GM23338 (cell line): Measurements from ENCODE around the gene CDHR2. TPM values are rescaled to one million over a fixed set of nuclear protein-coding genes. Genes with fewer than 3 reads are reported as not detected.
A peak's percentile ranks its signal among the peaks of the same experiment; 100 is the strongest.

ENCODE experiments used
- ATAC-seq: fragments of 200-7000 bp; cut with Tn5 transposase; 3 replicates; pipeline ENCODE4 v1.9.1; 2020
- DNase-seq: peaks from one replicate; pipeline ENCODE4 v3.0.0-alpha.2; 2015; ENCODE audit warnings: low spot score
- H2AFZ ChIP-seq: fragments of 200-600 bp; sonication (generic); 2 replicates; pipeline ENCODE4 v1.8.0; 2016; ENCODE audit warnings: antibody characterized with exemption, mild to moderate bottlenecking, moderate library complexity
- H3F3A ChIP-seq: fragments of 200-600 bp; sonication (generic); replicated peaks from 2 replicates; pipeline ENCODE4 v1.8.0; 2017; ENCODE audit warnings: antibody characterized with exemption, mixed run types, low read depth
- H3K27ac ChIP-seq: fragments of 200-600 bp; sonication (generic); 2 replicates; pipeline ENCODE4 v1.6.1; 2016; ENCODE audit warnings: low read depth
- H3K27me3 ChIP-seq: fragments of 200-600 bp; sonication (generic); 2 replicates; pipeline ENCODE4 v1.8.0; 2016; ENCODE audit warnings: mild to moderate bottlenecking, mixed run types, moderate library complexity; ENCODE audit not compliant: insufficient read depth
- H3K36me3 ChIP-seq: fragments of 200-600 bp; sonication (generic); 2 replicates; pipeline ENCODE4 v1.8.0; 2016; ENCODE audit warnings: mild to moderate bottlenecking; ENCODE audit not compliant: insufficient read depth
- H3K4me1 ChIP-seq: fragments of 200-600 bp; sonication (generic); 2 replicates; pipeline ENCODE4 v1.8.0; 2016; ENCODE audit warnings: mild to moderate bottlenecking, moderate library complexity; ENCODE audit not compliant: insufficient read depth
- H3K4me2 ChIP-seq: fragments of 200-600 bp; sonication (generic); 2 replicates; pipeline ENCODE4 v1.7.1; 2017; ENCODE audit warnings: mixed run types
- H3K4me3 ChIP-seq: fragments of 200-600 bp; sonication (generic); 2 replicates; pipeline ENCODE4 v1.6.1; 2016; ENCODE audit warnings: mixed run types
- H3K79me2 ChIP-seq: fragments of 200-600 bp; sonication (generic); replicated peaks from 2 replicates; pipeline ENCODE4 v1.8.0; 2017; ENCODE audit warnings: mild to moderate bottlenecking; ENCODE audit not compliant: insufficient read depth
- H3K9me2 ChIP-seq: fragments of 200-600 bp; sonication (generic); 2 replicates; pipeline ENCODE4 v1.8.0; 2017; ENCODE audit not compliant: insufficient read depth
- H4K20me1 ChIP-seq: fragments of 200-600 bp; sonication (generic); replicated peaks from 2 replicates; pipeline ENCODE4 v1.8.0; 2017; ENCODE audit warnings: mild to moderate bottlenecking; ENCODE audit not compliant: insufficient read depth
- H3K27ac Mint-ChIP-seq: 2 replicates; pipeline ENCODE4 v1.8.0; 2020; ENCODE audit warnings: inconsistent platforms, mild to moderate bottlenecking, moderate library complexity, mixed read lengths
- H3K27me3 Mint-ChIP-seq: 3 replicates; pipeline ENCODE4 v1.8.0; 2022; ENCODE audit warnings: low read depth, mild to moderate bottlenecking, moderate library complexity, mixed read lengths, inconsistent platforms; ENCODE audit not compliant: insufficient read depth, poor library complexity
- H3K36me3 Mint-ChIP-seq: 3 replicates; pipeline ENCODE4 v1.8.0; 2021; ENCODE audit warnings: low read depth, mild to moderate bottlenecking, inconsistent platforms, moderate library complexity, mixed read lengths
- H3K4me1 Mint-ChIP-seq: 3 replicates; pipeline ENCODE4 v1.8.0; 2020; ENCODE audit warnings: mild to moderate bottlenecking, inconsistent platforms, mixed read lengths
- H3K4me3 Mint-ChIP-seq: 3 replicates; pipeline ENCODE4 v1.8.0; 2021; ENCODE audit warnings: moderate library complexity, mild to moderate bottlenecking, inconsistent platforms, mixed read lengths
- H3K9me3 Mint-ChIP-seq: 3 replicates; pipeline ENCODE4 v1.8.0; 2020; ENCODE audit warnings: moderate library complexity, mild to moderate bottlenecking, inconsistent platforms, mixed read lengths
- EZH2 ChIP-seq: fragments of 200-600 bp; sonication (generic); IDR thresholded peaks from one replicate; pipeline ENCODE4 v1.8.0; 2017; ENCODE audit warnings: antibody characterized with exemption, mild to moderate bottlenecking, low read depth; ENCODE audit not compliant: unreplicated experiment
- EZH2phosphoT487 ChIP-seq: fragments of 200-600 bp; sonication (generic); IDR thresholded peaks from one replicate; pipeline ENCODE4 v1.8.1; 2018; ENCODE audit warnings: antibody characterized with exemption; ENCODE audit not compliant: unreplicated experiment
- JUNB ChIP-seq: IDR thresholded peaks from one replicate; pipeline ENCODE4 v1.6.1; 2016; ENCODE audit warnings: antibody characterized with exemption; ENCODE audit not compliant: unreplicated experiment
- NANOG ChIP-seq: IDR thresholded peaks from 2 replicates; pipeline ENCODE4 v1.6.1; 2016; ENCODE audit warnings: antibody characterized with exemption, borderline replicate concordance
- POLR2AphosphoS5 ChIP-seq: IDR thresholded peaks from 2 replicates; pipeline ENCODE4 v1.6.1; 2016; ENCODE audit warnings: antibody characterized with exemption, low read depth
- STAT1 ChIP-seq: IDR thresholded peaks from one replicate; pipeline ENCODE4 v1.6.1; 2016; ENCODE audit warnings: antibody characterized with exemption; ENCODE audit not compliant: unreplicated experiment
- ZNF331 ChIP-seq: fragments of 250-450 bp; sonication (Bioruptor Pico); IDR thresholded peaks from 2 replicates; pipeline ENCODE4 v1.5.0; 2020; ENCODE audit warnings: low read depth, mild to moderate bottlenecking, moderate library complexity
- polyA plus RNA-seq: library from polyadenylated mRNA; unstranded; fragments of >200 nt; fragmentation: Nextera tagmentation; extraction: Ambion mirVana; gene quantifications from 2 replicates; pipeline ENCODE4 v1.2.1, GENCODE V29; 2016
- total RNA-seq: library from RNA; depleted of rRNA; stranded (reverse); fragments of >200 nt; shearing (Covaris generic); gene quantifications from 2 replicates; pipeline ENCODE4 v1.2.3, GENCODE V29; 2014
- TF ChIP-seq, protein P1 (sequence below), 2 experiments: fragments of 200-600 bp in 1 of 2; sonication (generic) in 1 of 2; conservative IDR thresholded peaks; 2 replicates each; pipeline versions ENCODE4 v1.5.1 to v1.6.1; 2016 to 2017; ENCODE audit warnings: antibody characterized with exemption in 2 of 2, low read depth in 2 of 2, mild to moderate bottlenecking in 2 of 2, moderate library complexity in 1 of 2
- TF ChIP-seq, protein P2 (sequence below): IDR thresholded peaks from one replicate; pipeline ENCODE4 v1.6.1; 2018; ENCODE audit warnings: antibody characterized with exemption; ENCODE audit not compliant: unreplicated experiment
- TF ChIP-seq, protein P3 (sequence below): fragments of 250-450 bp; sonication (Bioruptor Pico); IDR thresholded peaks from 2 replicates; pipeline ENCODE4 v1.5.0; 2020; ENCODE audit warnings: mild to moderate bottlenecking, moderate library complexity

The CDHR2 gene
- total and polyA plus RNA-seq, 2 experiments from 2014 or later = not detected

DNA sequence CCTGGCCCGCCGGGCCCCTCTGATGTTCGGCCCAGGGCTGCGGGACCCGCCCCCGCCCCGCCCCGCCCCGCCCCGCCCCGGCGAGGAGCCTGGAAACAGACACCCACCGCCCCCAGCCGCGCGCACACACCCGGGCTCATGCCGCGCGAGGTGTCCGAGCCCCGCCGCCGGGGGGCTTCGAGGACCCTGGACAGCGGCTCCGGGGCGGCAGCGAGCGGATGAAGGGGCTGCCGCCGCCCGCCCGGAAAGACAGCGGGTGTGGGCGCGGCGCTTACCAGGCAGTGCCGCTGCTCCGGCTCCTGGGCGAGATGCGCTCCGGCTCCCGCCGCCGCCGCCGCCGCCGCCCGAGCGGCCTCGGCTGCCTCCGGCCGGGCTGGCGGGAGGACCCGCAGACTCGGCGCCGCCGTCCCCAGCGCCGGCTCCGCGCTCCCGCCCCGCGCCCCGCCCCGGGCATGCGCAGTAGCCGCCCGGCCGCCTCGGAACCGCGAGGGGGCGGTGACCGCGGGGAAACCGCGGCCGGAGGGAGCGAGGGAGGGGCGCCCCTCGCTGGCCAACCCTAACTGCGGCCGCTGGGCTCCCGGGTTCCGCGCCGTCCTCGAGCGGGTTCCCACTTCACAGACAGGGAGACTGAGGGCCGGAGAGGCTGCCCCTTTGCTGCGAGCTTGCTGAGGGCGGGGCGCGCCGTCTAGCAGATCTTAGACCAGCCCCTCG, 60.7 kb downstream of the CDHR2 start, which contains the start of gene GPRIN1:
Gene GPRIN1 (minus strand): TSS at position 433 of the 711 bp plus-strand sequence. CDS start 10,322 bp downstream, outside the sequence.
- Histone ChIP-seq H3K79me2 (no peaks in the 10 kb centered on the region), H3K4me3 (peak within 1 kb of the TSS; percentile 68), H3F3A (0 out of 2 replicates have a peak, but pooled peaks cover 11% of the 10 kb centered on the region), H3K36me3 (no peaks in the 10 kb centered on the region), H2AFZ (peak within 1 kb of the TSS; percentile 89; the same call in 1 of the 2 replicates), H3K9me2 (no peaks in the 10 kb centered on the region), H3K4me2 (peak within 1 kb of the TSS; percentile 85), H3K27me3 (peaks cover 5% of the 10 kb centered on the region), H3K27ac (no peak within 1 kb of the TSS), H3K4me1 (peaks cover 12% of the 10 kb centered on the region), H4K20me1 (peaks cover 11% of the 10 kb centered on the region; the same call in 1 of the 2 replicates)
- peak within 1 kb of the TSS; percentile 92 for H3K4me3 Mint-ChIP-seq
- H3K36me3 Mint-ChIP-seq = no peaks in the 10 kb centered on the region
- DNase-seq (peak; percentile 79), ATAC-seq (peak; percentile 73)
- 0 out of 2 replicates have a peak within 1 kb of the TSS, but pooled peaks have one; percentile 73 for H3K27ac Mint-ChIP-seq
- TF ChIP-seq, protein P1, sequence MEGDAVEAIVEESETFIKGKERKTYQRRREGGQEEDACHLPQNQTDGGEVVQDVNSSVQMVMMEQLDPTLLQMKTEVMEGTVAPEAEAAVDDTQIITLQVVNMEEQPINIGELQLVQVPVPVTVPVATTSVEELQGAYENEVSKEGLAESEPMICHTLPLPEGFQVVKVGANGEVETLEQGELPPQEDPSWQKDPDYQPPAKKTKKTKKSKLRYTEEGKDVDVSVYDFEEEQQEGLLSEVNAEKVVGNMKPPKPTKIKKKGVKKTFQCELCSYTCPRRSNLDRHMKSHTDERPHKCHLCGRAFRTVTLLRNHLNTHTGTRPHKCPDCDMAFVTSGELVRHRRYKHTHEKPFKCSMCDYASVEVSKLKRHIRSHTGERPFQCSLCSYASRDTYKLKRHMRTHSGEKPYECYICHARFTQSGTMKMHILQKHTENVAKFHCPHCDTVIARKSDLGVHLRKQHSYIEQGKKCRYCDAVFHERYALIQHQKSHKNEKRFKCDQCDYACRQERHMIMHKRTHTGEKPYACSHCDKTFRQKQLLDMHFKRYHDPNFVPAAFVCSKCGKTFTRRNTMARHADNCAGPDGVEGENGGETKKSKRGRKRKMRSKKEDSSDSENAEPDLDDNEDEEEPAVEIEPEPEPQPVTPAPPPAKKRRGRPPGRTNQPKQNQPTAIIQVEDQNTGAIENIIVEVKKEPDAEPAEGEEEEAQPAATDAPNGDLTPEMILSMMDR (conservative IDR thresholded peaks at IDR 0.05; ENCODE audit: low read depth in 2 of 2) = peak; percentile 31 to 60
- TF ChIP-seq NANOG = no peak
- TF ChIP-seq, protein P2, sequence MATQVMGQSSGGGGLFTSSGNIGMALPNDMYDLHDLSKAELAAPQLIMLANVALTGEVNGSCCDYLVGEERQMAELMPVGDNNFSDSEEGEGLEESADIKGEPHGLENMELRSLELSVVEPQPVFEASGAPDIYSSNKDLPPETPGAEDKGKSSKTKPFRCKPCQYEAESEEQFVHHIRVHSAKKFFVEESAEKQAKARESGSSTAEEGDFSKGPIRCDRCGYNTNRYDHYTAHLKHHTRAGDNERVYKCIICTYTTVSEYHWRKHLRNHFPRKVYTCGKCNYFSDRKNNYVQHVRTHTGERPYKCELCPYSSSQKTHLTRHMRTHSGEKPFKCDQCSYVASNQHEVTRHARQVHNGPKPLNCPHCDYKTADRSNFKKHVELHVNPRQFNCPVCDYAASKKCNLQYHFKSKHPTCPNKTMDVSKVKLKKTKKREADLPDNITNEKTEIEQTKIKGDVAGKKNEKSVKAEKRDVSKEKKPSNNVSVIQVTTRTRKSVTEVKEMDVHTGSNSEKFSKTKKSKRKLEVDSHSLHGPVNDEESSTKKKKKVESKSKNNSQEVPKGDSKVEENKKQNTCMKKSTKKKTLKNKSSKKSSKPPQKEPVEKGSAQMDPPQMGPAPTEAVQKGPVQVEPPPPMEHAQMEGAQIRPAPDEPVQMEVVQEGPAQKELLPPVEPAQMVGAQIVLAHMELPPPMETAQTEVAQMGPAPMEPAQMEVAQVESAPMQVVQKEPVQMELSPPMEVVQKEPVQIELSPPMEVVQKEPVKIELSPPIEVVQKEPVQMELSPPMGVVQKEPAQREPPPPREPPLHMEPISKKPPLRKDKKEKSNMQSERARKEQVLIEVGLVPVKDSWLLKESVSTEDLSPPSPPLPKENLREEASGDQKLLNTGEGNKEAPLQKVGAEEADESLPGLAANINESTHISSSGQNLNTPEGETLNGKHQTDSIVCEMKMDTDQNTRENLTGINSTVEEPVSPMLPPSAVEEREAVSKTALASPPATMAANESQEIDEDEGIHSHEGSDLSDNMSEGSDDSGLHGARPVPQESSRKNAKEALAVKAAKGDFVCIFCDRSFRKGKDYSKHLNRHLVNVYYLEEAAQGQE = peak; percentile 76
- no peak for TF ChIP-seq STAT1
- TF ChIP-seq ZNF331 = no peak
- no peak for TF ChIP-seq EZH2
- peak; percentile 16; the same call in 1 of the 2 replicates for TF ChIP-seq POLR2AphosphoS5
- no peak for TF ChIP-seq EZH2phosphoT487
- TF ChIP-seq JUNB = no peak
- no peaks in the 10 kb centered on the region for H3K9me3 Mint-ChIP-seq
- H3K4me1 Mint-ChIP-seq = peaks cover 25% of the 10 kb centered on the region
- peaks cover 16% of the 10 kb centered on the region for H3K27me3 Mint-ChIP-seq

DNA sequence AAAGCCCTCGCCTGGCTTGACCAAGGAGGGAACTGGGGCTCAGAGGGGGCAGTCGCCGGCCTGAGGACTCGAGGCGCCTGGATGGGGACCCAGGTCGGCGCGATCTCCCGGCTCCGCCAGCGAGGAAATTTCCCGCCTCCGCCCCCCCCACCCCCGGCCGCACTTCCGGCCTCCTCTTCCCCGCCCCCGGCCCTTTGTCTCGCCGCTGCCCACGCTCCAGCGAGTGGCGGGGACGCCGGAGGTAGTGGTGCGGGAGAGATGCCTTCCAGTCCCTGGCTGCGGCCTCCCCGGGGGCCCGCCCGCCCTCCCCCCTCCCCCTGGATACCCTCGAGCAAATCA, 61.3 kb downstream of the CDHR2 start:
- peaks cover 12% of the 10 kb centered on the region for H3K4me1 ChIP-seq
- Mint-ChIP-seq H3K36me3 (no peaks in the 10 kb centered on the region), H3K27me3 (peaks cover 16% of the 10 kb centered on the region), H3K9me3 (no peaks in the 10 kb centered on the region), H3K27ac (no peak overlapping the region), H3K4me3 (peak overlapping the region; percentile 66), H3K4me1 (peaks cover 25% of the 10 kb centered on the region)
- H3K4me2 ChIP-seq = peak overlapping the region; percentile 77; the same call in 1 of the 2 replicates
- H3K4me3 ChIP-seq = peak overlapping the region; percentile 68
- no peak overlapping the region for H2AFZ ChIP-seq
- no peaks in the 10 kb centered on the region for H3K79me2 ChIP-seq
- no peak overlapping the region for H3K27ac ChIP-seq
- no peak; the same call in 2 of the 3 replicates for ATAC-seq
- no peaks in the 10 kb centered on the region for H3K9me2 ChIP-seq
- H4K20me1 ChIP-seq = peaks cover 10% of the 10 kb centered on the region; the same call in 1 of the 2 replicates
- no peaks in the 10 kb centered on the region for H3K36me3 ChIP-seq
- DNase-seq = no peak
- peaks cover 5% of the 10 kb centered on the region for H3K27me3 ChIP-seq
- 0 out of 2 replicates have a peak, but pooled peaks cover 11% of the 10 kb centered on the region for H3F3A ChIP-seq
- TF ChIP-seq, protein P3, sequence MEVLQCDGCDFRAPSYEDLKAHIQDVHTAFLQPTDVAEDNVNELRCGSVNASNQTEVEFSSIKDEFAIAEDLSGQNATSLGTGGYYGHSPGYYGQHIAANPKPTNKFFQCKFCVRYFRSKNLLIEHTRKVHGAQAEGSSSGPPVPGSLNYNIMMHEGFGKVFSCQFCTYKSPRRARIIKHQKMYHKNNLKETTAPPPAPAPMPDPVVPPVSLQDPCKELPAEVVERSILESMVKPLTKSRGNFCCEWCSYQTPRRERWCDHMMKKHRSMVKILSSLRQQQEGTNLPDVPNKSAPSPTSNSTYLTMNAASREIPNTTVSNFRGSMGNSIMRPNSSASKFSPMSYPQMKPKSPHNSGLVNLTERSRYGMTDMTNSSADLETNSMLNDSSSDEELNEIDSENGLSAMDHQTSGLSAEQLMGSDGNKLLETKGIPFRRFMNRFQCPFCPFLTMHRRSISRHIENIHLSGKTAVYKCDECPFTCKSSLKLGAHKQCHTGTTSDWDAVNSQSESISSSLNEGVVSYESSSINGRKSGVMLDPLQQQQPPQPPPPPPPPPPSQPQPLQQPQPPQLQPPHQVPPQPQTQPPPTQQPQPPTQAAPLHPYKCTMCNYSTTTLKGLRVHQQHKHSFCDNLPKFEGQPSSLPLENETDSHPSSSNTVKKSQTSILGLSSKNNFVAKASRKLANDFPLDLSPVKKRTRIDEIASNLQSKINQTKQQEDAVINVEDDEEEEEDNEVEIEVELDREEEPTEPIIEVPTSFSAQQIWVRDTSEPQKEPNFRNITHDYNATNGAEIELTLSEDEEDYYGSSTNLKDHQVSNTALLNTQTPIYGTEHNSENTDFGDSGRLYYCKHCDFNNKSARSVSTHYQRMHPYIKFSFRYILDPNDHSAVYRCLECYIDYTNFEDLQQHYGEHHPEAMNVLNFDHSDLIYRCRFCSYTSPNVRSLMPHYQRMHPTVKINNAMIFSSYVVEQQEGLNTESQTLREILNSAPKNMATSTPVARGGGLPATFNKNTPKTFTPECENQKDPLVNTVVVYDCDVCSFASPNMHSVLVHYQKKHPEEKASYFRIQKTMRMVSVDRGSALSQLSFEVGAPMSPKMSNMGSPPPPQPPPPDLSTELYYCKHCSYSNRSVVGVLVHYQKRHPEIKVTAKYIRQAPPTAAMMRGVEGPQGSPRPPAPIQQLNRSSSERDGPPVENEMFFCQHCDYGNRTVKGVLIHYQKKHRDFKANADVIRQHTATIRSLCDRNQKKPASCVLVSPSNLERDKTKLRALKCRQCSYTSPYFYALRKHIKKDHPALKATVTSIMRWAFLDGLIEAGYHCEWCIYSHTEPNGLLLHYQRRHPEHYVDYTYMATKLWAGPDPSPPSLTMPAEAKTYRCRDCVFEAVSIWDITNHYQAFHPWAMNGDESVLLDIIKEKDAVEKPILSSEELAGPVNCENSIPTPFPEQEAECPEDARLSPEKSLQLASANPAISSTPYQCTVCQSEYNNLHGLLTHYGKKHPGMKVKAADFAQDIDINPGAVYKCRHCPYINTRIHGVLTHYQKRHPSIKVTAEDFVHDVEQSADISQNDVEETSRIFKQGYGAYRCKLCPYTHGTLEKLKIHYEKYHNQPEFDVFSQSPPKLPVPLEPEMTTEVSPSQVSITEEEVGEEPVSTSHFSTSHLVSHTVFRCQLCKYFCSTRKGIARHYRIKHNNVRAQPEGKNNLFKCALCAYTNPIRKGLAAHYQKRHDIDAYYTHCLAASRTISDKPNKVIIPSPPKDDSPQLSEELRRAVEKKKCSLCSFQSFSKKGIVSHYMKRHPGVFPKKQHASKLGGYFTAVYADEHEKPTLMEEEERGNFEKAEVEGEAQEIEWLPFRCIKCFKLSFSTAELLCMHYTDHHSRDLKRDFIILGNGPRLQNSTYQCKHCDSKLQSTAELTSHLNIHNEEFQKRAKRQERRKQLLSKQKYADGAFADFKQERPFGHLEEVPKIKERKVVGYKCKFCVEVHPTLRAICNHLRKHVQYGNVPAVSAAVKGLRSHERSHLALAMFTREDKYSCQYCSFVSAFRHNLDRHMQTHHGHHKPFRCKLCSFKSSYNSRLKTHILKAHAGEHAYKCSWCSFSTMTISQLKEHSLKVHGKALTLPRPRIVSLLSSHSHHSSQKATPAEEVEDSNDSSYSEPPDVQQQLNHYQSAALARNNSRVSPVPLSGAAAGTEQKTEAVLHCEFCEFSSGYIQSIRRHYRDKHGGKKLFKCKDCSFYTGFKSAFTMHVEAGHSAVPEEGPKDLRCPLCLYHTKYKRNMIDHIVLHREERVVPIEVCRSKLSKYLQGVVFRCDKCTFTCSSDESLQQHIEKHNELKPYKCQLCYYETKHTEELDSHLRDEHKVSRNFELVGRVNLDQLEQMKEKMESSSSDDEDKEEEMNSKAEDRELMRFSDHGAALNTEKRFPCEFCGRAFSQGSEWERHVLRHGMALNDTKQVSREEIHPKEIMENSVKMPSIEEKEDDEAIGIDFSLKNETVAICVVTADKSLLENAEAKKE = no peak
